ENCODE measurements around the gene SLC12A1. TPM values are rescaled to one million over a fixed set of nuclear protein-coding genes. Genes with fewer than 3 reads are reported as not detected.

SLC12A1 gene
- total RNA-seq, 1 donor from 2014 or later = not detected

DNA sequence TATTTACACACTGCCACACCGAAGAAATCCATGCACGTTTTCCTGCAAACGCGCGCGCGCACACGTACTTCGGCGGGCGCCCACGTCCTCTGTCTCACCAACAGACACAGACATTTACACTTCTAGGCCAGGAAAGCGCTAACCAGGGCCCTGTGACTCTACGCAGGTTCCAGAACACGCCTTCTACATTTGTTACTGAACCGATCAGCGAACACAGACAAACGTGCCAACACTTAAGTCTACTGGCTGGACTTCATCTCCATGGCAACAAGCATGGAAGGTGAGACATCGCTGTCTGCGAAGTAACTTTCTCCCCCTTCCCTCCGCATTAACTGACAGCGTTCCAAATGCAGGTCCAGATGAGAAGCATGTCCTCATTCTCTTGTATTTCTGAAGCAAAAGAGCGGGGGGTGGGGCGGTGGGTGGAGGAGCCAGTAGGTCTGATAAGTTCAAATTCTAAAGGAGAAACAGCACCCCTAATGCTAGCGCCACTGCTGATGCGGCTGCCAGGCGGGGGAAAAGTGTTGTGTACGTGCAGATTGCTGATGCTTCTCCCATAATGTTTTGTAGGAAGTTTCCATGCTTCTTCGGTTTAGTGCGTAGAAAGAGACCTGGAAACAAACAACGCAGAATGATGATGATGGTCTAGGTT lies 14.4 kb upstream of the SLC12A1 start, which contains the start of gene CTXN2:
Gene CTXN2 (plus strand): TSS at position 92 of the 652 bp plus-strand sequence. CDS start 9,636 bp downstream, outside the sequence.
- Mint-ChIP-seq H3K27ac (no peak within 1 kb of the TSS), H3K9me3 (no peaks in the 10 kb centered on the region), H3K36me3 (no peaks in the 10 kb centered on the region), H3K27me3 (ENCODE audit: insufficient read depth, low read depth) (peaks cover 4% of the 10 kb centered on the region), H3K4me1 (peaks cover 14% of the 10 kb centered on the region), H3K4me3 (peak within 1 kb of the TSS; percentile 80)
- Histone ChIP-seq H3K9me3 (ENCODE audit: low read depth) (no peaks in the 10 kb centered on the region), H3K9ac (no peak within 1 kb of the TSS), H3K27me3 (peaks cover 39% of the 10 kb centered on the region), H4K20me1 (ENCODE audit: low read depth) (peaks cover 6% of the 10 kb centered on the region), H3K4me1 (peaks cover 6% of the 10 kb centered on the region), H3K79me2 (ENCODE audit: low read depth) (no peaks in the 10 kb centered on the region), H2AFZ (replicated peaks) (peak within 1 kb of the TSS; percentile 44), H3K4me3 (peak within 1 kb of the TSS; percentile 47), H3K27ac (no peak within 1 kb of the TSS), H3F3A (ENCODE audit: low read depth) (no peaks in the 10 kb centered on the region), H3K36me3 (no peaks in the 10 kb centered on the region), H3K4me2 (peak within 1 kb of the TSS; percentile 81)
- DNase-seq (ENCODE audit: low spot score) = peak; percentile 60
- TF ChIP-seq EZH2 (IDR thresholded peaks at IDR 0.05) (no peak), EZH2phosphoT487 (IDR thresholded peaks at IDR 0.05) (no peak)
- TF ChIP-seq, protein P1, sequence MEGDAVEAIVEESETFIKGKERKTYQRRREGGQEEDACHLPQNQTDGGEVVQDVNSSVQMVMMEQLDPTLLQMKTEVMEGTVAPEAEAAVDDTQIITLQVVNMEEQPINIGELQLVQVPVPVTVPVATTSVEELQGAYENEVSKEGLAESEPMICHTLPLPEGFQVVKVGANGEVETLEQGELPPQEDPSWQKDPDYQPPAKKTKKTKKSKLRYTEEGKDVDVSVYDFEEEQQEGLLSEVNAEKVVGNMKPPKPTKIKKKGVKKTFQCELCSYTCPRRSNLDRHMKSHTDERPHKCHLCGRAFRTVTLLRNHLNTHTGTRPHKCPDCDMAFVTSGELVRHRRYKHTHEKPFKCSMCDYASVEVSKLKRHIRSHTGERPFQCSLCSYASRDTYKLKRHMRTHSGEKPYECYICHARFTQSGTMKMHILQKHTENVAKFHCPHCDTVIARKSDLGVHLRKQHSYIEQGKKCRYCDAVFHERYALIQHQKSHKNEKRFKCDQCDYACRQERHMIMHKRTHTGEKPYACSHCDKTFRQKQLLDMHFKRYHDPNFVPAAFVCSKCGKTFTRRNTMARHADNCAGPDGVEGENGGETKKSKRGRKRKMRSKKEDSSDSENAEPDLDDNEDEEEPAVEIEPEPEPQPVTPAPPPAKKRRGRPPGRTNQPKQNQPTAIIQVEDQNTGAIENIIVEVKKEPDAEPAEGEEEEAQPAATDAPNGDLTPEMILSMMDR (IDR thresholded peaks at IDR 0.05) = no peak

DNA sequence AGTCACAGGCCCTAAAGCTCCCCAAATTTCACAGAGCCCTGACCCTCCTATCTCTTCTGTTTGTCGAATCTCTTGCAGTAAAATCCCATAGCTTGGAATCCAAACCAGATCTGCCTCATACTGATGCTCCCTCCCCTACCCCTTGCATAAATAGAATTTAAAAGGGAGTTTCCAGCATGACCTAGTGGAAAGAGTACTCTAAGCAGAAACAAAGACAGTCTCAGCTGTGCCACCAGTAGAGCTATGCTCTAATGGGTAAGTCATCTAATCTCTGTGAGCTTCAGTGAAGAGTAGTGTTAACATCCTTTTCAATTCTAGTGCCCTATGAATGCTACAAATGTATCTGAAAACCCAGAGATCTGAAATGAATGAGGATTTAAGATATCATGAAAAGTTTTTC lies 4.0 kb upstream of the SLC12A1 start:
- DNase-seq (ENCODE audit: low spot score) = no peak
- H3K4me1 ChIP-seq = no peaks in the 10 kb centered on the region
- H3F3A ChIP-seq (ENCODE audit: low read depth) = no peaks in the 10 kb centered on the region
- Mint-ChIP-seq H3K4me3 (no peak overlapping the region), H3K4me1 (no peaks in the 10 kb centered on the region), H3K27me3 (ENCODE audit: insufficient read depth, low read depth) (peaks cover 2% of the 10 kb centered on the region), H3K36me3 (no peaks in the 10 kb centered on the region), H3K27ac (no peak overlapping the region), H3K9me3 (no peaks in the 10 kb centered on the region)
- no peak overlapping the region for H2AFZ ChIP-seq (replicated peaks)
- H3K4me2 ChIP-seq = no peak overlapping the region
- H3K9ac ChIP-seq = no peak overlapping the region
- no peaks in the 10 kb centered on the region for H3K9me3 ChIP-seq (ENCODE audit: low read depth)
- TF ChIP-seq EZH2phosphoT487 (IDR thresholded peaks at IDR 0.05) = no peak
- TF ChIP-seq, protein P1 (IDR thresholded peaks at IDR 0.05) = no peak
- TF ChIP-seq EZH2 (IDR thresholded peaks at IDR 0.05) = no peak
- H3K27ac ChIP-seq = no peak overlapping the region
- H3K4me3 ChIP-seq = no peak overlapping the region
- H3K79me2 ChIP-seq (ENCODE audit: low read depth) = no peaks in the 10 kb centered on the region
- no peaks in the 10 kb centered on the region for H3K36me3 ChIP-seq
- H3K27me3 ChIP-seq = no peaks in the 10 kb centered on the region
- H4K20me1 ChIP-seq (ENCODE audit: low read depth) = no peaks in the 10 kb centered on the region

DNA sequence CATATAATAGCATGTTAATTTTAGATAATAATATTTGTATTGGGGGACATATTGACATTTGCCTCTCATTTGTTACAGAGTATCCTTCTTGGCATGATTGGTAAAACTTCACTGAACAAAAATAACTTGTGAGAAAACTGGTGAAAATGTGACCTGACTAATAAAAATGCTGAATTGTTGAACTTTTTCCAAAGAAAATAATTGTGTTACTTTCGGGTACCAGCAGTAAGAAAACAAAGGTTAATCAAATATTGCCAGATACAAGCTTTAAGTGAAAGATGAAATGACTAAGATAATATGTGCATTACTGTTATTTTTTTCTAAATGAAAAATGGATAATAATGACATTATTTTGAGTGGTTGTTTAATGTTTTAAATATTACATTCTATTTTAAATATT lies 15.2 kb downstream of the SLC12A1 start:
- no peak for DNase-seq (ENCODE audit: low spot score)
- TF ChIP-seq EZH2 (IDR thresholded peaks at IDR 0.05) = no peak
- no peak for TF ChIP-seq EZH2phosphoT487 (IDR thresholded peaks at IDR 0.05)
- TF ChIP-seq, protein P1 (IDR thresholded peaks at IDR 0.05) = no peak
- H3K36me3 Mint-ChIP-seq = no peaks in the 10 kb centered on the region
- H3K27ac ChIP-seq = no peak overlapping the region
- H3K27ac Mint-ChIP-seq = no peak overlapping the region
- no peak overlapping the region for H2AFZ ChIP-seq (replicated peaks)
- H3K4me3 ChIP-seq = no peak overlapping the region
- H3K4me2 ChIP-seq = no peak overlapping the region
- peaks cover 7% of the 10 kb centered on the region for H3K4me1 ChIP-seq
- no peak overlapping the region for H3K4me3 Mint-ChIP-seq
- H3K79me2 ChIP-seq (ENCODE audit: low read depth) = no peaks in the 10 kb centered on the region
- H3F3A ChIP-seq (ENCODE audit: low read depth) = no peaks in the 10 kb centered on the region
- H3K27me3 ChIP-seq = no peaks in the 10 kb centered on the region
- peaks cover 2% of the 10 kb centered on the region for H3K27me3 Mint-ChIP-seq (ENCODE audit: insufficient read depth, low read depth)
- H3K9me3 ChIP-seq (ENCODE audit: low read depth) = no peaks in the 10 kb centered on the region
- H3K9ac ChIP-seq = no peak overlapping the region
- H4K20me1 ChIP-seq (ENCODE audit: low read depth) = no peaks in the 10 kb centered on the region
- H3K36me3 ChIP-seq = no peaks in the 10 kb centered on the region
- no peaks in the 10 kb centered on the region for H3K9me3 Mint-ChIP-seq
- H3K4me1 Mint-ChIP-seq = peaks cover 7% of the 10 kb centered on the region
